Activated CD8-positive, alpha-beta memory T cell treated with anti-CD3 and anti-CD28 coated beads for 48 hours (primary cell): Measurements from ENCODE around the gene AMIGO2.
A peak's percentile ranks its signal among the peaks of the same experiment; 100 is the strongest.
"Not testable (repeated sequence)": the region's sequence is repeated elsewhere in the genome, so short reads cannot be mapped to it uniquely, and the experiment has no call there.

Source experiments
- DNase-seq, 3 experiments: peaks; one replicate each; pipeline ENCODE4 v3.0.0-alpha.2; 2020; ENCODE audit warnings: low read depth in 2 of 3, low spot score in 2 of 3

AMIGO2 gene, protein sequence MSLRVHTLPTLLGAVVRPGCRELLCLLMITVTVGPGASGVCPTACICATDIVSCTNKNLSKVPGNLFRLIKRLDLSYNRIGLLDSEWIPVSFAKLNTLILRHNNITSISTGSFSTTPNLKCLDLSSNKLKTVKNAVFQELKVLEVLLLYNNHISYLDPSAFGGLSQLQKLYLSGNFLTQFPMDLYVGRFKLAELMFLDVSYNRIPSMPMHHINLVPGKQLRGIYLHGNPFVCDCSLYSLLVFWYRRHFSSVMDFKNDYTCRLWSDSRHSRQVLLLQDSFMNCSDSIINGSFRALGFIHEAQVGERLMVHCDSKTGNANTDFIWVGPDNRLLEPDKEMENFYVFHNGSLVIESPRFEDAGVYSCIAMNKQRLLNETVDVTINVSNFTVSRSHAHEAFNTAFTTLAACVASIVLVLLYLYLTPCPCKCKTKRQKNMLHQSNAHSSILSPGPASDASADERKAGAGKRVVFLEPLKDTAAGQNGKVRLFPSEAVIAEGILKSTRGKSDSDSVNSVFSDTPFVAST

DNA sequence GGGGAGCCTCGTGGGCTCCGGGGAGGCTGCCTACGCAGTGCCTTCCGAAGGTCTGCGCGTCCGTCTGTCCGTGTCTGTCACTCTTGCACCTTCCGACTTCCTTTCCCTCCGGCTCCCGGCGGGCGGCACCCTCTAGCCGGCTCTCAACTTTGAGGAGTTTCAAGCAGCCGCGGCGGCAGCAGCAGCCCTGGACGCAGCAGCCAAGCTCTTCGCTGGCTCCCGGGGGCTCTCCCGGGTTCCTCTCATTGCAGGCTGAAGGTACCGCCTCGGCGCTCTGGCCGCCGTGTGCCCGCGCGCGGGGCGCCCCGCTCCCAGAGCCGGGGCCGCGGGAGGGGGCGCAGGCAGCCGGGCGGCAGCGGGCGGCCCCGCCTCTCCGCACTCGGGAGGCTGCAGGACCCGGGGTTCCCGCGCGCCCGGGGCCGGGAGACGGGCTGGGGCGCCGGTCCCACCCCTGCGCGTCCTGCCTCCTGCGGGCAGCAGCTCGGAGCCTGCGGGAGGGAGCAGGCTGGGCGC lies at the start of gene AMIGO2, which contains the start of gene PCED1B:
TSS of gene AMIGO2 (minus strand) at position 492 of the 513 bp plus-strand sequence. CDS start 957 bp downstream, outside the sequence.
TSS of gene PCED1B (plus strand) at position 154 of the 513 bp plus-strand sequence. CDS start 155,443 bp downstream, outside the sequence.
- DNase-seq: peak; percentile 49 to 56 (median 50)

DNA sequence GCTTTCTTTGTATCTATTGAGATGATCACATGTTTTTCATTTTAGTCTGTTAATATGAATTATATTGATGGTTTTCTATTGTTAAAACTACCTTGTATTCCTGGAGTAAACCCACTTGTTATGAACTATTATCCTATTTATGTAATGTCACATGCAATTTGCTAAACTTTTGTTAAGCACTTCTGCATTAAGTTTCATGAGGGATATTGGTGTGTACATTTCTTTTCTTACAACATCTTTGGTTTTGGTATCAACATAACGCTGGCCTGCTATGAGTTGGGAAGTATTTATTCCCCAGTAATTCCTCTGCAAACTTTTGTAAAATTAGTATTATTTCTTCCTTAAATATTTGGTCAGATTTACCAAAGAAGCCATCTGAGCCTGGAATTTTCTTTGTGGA lies 46.5 kb upstream of the AMIGO2 start:
- DNase-seq: no peak

DNA sequence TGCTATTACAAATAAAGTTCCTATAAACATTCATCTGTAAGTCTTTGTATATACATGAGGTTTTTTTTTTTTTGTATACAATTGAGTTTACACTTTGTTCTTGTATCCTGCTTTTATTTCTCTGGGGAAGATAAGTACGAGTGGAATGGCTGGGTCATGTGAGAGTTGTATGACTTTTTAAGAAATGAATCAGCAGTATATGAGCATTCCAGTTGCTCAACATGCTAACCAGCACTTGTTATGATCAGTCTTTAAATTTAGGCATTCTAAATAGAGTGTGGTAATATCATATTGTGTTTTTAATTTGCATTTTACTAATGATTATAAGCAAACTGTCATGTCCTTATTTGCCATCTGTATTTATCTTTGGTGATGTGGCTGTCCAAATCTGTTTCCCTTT lies 44.7 kb upstream of the AMIGO2 start:
- no peak for DNase-seq

DNA sequence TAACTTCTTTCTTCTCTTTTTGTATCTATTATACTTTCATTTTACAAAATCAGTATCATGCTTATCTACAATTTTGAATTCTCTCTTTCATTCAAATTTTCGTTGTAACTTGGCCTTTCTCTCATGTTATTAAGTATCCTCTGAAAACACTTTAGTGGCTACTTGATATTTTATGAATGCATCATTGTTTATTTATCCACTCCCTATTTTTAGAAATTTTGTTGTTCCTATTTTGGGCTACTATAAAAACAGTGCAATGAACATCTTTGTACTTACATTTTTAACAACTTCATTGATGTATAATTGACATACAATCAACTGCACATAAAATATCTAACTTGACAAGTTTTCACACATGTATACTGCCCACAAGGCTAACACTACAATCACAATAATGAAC lies 44.0 kb upstream of the AMIGO2 start:
- DNase-seq: no peak

DNA sequence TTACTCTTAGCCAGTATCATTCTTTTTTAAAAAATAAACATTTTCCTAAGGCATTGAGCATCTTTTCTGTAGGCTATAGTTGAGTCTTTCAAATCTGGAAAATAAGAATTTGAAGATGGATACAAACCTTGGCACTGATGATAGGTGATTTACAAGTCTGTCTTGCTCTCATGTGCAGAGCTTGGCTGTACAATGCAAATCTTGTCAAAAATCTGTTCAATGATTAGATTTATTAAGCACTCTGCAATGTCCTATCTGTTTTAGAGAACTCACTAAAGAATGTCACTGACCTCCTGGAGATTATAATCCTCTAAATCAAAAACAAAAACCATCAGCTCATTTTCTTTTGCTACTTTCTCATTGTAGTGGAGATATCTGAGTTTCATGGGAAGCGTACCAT lies 42.8 kb upstream of the AMIGO2 start:
- DNase-seq: no peak

DNA sequence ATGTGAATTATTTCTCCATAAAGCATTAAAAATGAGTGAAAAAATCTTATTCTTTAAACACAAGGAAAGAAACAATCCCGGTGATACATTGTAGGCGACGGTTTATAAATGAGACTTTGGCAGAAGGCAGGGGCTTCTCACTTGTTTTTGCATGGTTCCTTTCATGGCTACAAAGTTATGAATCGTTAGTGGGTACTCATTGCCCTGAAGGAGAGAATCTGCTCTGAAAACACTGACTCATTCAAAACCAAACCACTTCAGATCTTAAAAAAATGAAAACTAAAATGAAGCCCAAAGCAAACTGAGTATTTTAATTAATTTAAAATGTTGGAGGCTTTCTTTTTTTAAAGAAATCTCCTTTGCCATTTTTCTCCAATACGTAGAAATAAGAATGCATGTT lies 41.4 kb upstream of the AMIGO2 start:
- no peak for DNase-seq

DNA sequence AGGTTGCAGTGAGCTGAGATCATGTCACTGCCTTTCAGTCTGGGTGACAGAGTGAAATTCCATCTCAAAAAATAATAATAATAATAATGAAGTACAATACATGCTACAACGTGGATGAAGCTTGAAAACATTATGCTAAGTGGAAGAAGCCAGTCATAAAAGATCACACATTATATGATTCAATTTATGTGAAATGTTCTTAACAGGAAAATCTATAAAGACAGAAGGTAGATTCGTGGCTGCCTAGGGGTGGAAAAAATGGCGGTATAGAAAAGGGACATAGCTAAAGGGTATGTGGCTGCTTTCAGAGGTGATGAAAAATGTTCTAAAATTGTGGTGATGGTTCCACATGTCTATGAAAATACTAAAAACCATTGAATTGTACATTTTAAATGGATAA lies 41.0 kb upstream of the AMIGO2 start:
- DNase-seq: no peak

DNA sequence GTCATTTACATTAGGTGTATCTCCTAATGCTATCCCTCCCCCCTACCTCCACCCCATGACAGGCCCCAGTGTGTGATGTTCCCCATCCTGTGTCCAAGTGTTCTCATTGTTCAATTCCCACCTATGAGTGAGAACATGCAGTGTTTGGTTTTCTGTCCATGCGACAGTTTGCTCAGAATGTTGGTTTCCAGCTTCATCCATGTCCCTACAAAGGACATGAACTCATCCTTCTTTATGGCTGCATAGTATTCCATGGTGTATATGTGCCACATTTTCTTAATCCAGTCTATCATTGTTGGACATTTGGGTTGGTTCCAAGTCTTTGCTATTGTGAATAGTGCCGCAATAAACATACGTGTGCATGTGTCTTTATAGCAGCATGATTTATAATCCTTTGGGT lies 37.5 kb upstream of the AMIGO2 start:
- not testable (repeated sequence) for DNase-seq

DNA sequence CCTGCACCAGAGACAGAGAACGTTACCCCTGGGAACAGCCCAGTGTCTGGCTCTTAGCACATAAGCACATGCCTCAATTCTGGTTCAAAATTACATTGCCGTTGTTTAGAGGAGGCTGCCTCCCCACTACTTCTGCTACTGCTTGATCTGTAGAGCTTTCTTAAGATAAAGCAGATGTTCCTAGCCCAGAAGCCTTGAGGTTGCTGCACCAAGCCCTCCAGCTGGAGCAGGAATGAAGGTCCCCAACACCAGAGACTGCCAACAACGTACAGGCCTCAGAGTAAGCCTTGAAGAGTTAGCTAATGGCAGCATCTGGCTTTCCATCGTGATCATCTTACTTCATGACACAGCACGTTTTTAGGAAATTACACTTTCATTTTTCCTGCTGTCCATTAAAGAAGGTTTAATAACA lies 34.7 kb upstream of the AMIGO2 start:
- no peak for DNase-seq

DNA sequence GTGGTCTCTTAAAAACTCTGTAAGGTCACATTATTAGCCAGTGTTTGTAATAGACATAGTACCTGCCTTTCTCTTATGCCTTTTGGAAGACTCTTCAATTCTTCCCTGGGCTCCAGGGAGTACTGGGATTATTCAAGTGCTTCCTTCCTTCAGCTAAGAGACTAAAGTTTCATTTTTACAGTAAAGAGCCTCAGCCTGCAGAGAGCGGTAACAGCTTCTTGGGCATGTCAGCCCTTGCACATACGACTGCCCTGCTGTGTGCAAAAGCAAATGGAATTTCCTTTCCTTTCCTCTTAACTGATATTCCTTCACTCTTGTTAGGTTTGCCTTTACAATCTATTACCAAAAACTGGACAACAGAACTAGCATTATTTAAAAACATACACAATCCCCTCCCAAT lies 32.9 kb upstream of the AMIGO2 start:
- DNase-seq: no peak

DNA sequence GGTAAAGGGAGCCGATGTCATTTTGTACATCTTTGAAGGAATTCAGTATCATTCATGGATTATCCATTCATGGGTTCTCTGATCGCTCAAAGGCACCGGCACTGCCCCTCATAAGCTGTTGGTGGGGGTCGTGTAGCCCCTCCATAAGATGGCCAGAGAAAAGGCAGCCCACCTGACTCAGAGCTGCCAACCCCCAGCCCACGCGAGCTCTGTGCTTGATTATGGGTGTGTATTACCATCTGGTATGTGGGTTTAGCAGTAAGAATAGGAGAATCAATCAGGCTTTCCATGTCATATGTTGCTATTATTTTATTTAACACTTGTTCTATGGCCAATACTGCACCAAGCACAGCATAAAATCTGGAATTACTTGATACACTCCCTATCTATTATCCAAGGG lies 32.1 kb upstream of the AMIGO2 start:
- no peak for DNase-seq

DNA sequence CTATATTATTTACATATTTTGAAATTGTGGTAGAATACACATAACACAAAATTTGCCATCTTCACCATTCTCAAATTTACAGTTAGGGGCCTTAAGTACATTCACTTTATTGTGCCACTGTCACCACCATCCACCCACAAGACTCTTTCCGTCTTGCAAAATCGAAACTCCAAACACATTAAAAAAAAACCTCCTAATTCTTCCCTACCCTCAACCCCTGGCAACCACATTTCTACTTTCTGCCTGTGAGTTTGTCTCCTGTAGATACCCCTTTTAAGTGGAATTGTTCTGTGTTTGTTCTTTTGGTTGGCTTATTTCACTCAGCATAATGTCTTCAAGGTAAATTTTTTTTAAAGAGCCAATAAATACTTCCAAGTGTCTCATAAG lies 31.6 kb upstream of the AMIGO2 start:
- no peak for DNase-seq

DNA sequence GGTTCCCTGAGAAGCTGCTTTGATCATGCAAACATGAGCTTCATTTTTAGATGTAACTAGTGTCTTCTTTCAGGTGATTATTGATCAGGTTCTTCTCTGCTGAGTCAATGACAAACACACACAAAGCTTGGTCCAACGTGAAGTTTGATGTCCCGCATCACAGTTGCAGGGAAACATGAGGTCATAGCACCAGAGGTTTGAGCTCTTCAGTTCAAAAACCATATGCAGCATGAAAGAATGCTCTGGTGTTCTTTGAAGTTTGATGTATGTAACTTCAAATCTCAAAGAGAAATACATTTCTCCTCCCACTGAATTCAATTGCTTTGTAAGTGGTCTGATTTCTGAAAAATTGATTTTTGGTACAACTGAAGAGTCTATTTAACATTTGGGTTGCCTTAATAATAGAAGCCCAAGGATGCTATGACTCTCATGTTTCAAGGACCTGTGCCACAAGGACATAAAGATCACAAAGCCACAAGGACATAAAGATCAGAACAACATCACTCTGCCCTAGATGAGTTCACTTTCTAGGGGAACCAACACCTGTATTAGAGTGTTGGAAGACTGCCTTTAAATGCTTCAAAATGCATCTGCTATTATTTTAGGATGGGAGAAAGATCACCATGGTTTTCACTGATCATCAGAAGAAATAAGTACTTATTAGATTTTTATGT lies 31.1 kb upstream of the AMIGO2 start:
- no peak for DNase-seq

DNA sequence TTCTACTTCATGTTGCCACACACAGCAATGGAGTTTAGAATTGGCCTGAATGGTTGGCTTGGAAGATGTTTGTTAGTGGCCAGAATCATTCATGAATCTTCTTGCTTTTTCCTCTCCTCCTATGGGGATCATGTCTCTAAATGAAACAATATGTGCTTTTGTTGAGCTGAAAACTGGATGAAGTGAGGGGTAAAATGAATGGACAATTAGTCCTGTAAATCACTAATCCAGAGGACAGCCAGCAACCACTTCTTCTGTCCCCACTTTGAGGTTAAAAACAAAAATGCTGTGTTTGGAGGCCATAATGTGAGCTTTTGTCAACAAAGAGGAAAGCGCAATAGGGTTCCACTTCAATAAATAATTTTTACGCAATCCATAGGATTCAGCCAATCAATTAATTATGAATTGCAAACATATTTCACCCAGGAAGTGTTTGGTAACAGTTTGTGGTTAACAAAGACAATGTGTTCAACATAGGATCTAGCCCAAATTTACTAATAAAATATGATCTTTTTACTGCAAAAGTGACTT lies 30.3 kb upstream of the AMIGO2 start:
- no peak for DNase-seq

DNA sequence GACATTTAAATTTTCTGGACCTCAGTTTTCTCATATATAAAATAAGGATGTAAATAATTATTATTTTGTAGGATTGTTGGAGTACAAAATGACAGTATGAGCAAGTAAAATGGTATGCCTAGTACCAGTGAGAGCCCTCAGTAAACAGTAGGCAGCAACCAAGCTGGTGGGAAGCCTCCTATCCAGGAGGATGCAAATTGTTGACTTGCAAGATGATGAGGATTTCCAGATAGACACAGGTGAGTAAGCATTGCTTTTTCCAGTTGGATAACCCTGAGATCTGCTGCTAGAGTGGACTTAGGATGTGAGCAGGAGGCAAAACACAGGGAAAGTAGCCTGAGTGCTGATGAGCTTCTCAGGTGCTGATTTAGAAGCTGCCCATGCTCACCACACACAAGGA lies 28.2 kb upstream of the AMIGO2 start:
- no peak for DNase-seq

DNA sequence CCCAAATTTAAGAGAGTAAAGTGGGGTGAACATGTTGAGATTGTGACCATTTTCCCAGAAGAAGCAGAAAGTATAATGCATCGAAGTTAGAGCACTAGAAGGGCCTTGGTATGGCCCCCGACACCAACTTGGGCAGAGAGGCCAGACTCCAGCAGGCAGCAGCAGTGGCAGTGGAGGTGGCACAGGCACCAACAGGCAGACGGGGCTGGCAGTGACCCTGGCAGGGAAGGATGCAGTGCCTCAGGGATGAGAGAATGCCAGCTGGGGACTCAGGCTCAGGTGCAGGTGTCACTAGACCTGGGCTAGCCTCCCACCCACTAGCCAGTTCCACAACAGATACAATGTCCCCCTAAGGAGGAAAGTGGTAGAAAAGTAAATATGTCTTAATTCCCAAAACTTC lies 27.7 kb upstream of the AMIGO2 start:
- DNase-seq: no peak

DNA sequence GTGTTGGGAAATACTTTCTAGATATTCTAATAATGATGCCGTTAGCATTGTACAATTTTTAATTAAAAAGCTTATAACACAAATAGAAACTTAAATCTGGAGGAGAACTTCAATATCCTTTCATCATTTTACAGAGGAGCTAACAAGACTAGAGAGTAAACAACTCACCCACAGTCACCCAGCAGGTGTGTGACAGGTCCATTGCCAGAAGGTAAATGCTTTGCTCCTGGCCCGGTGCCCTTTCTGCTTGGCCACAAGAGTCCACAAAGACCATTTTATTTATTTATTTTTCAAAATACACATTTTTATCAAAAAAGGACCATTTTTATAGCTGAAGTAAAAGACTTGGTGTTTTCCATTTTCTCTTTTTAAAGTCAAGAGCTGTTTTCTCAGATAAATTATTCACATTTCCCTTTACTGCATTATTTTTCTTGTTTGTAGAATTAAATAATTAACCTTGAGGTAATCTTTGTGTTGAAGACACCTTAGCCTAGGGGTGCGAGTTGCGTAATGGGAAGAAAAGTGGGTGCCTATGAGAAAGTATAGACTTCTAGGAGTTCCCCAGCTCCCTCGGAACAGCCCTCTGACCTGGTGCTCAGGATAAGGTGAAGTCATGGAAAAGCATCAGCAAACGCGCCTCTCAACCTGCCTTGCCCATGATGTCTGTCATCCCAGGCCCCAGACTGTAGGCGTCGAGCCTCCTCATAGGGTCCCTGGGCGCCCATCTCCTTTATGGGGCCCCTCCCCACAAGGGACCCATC lies 26.3 kb upstream of the AMIGO2 start:
- no peak for DNase-seq

DNA sequence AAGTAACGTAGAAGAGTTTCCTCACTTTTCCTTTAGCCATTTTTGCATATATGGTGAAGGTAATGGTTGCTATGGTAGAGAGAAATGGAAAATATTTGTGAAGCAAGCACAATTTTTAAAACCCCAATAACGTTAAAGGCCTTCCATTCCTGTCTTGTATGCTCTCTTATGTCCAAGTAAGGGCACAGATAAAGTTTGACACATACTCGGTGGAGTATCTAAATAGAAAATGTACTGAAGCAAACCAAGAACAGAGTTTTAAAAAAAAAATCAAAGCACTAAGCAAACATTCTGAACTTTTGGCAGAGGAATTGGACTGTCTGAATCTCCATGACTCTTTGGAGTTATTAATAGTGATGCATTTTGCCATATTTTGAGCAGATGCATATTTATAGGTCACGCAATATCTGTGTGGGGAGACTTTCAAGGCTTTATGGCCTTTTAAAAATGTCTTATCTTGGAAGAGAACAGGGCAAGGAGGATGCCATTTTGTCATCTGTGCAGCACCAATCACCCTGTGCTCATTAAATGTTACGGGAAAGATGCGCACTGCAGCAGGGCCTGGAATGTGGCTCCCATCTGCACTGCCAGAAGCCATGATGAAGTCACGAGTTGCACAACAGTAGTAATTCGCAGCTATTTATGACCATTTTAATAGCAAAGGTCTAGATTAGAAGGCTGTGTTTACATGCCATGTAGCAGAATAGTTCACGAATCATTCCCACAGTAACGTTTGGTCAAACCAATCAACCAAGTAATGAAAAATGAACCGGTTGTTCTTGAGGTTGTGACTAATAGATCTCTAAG lies 23.3 kb upstream of the AMIGO2 start:
- no peak for DNase-seq

DNA sequence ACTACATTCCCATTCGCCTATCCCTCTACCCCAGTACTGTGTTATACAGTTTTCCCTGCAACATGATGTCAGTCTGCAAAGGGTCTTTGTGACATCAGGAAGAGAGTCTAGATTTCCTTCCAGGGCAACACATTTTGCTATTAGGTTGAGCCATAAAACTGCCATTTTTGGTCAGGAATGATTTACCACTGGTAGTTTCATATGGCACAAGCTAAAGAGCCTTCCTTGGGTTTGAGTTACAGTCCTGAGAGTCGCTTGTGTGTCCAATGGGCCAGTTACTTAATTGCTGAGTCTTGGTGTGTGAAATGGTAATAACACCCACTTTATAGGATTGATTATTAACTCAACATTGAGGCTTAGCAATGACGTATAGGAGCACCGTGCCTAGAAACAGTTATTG lies 22.6 kb upstream of the AMIGO2 start:
- no peak for DNase-seq

DNA sequence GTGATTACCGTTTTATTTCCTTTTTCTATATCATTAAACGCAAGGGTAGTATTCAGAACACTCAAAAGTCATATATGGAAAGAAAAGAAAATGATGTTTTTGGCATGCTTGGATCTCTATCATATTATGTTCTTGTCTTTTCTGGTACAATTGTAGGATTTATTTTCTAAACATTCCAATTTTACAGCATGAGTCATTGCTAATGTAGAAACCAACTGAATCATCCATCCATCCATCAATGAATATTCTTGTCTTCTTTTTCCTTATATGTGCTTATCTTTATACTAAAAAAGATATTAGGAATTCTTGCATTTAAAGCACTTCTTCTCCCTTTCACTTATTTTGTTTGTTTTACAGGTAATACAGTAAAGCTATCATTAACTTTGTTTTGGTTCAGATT lies 20.4 kb upstream of the AMIGO2 start:
- no peak for DNase-seq
